Measurements from ENCODE around the gene SND1.
"Not testable (repeated sequence)": the region's sequence is repeated elsewhere in the genome, so short reads cannot be mapped to it uniquely, and the experiment has no call there.

The SND1 gene

DNA sequence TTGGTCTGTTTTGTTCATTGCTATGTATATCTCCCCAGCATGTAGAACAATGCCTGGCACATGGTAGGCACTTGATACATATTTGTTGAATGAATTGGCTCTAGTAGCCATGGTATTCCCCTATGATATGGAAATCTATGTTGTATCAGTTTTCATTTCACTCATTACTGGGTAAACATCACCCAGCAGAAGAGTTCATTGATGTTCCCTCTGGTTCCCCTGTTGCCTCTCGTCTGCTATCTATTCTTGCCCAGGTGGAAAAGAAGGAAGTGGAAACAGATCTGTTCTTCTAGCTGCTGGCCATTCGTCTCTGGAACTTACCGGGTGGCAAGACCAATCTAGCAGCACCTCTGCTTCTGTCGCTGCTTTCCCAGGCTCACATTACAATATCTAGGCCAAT, 307.8 kb downstream of the SND1 start:
- no peak for DNase-seq (ENCODE audit: low read depth in 3 of 3)

DNA sequence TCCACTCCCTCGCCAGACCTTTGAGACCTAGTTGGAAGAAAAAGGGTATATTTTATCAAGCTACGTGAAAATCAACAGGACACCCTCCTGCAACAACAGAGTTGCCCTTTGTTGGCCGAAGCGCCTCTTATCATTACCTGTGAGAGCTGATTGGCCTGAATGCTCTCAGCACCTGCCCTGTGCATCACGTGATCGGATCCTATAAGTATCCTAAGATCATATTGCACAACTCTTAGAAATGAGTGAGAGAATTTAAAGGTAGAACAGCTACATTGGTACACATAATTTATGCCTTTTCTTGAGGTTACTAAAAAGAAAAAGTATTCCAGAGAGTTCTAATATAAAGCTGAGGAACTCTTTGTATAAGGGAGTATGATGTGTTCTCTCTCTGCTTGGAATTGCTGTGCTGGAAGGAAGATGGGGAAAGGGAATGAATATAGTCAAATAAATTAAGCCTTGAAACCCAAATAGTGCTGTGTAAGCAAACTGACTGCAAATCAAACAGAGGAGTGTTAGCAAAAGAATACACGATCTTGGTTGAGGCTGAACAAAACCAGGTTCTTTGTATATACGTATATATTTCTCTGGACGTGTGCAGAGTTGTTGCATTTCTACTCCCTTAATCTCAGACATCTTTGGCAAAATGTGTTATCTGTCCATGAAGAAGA, 309.9 kb downstream of the SND1 start:
- no peak for DNase-seq (ENCODE audit: low read depth in 3 of 3)

DNA sequence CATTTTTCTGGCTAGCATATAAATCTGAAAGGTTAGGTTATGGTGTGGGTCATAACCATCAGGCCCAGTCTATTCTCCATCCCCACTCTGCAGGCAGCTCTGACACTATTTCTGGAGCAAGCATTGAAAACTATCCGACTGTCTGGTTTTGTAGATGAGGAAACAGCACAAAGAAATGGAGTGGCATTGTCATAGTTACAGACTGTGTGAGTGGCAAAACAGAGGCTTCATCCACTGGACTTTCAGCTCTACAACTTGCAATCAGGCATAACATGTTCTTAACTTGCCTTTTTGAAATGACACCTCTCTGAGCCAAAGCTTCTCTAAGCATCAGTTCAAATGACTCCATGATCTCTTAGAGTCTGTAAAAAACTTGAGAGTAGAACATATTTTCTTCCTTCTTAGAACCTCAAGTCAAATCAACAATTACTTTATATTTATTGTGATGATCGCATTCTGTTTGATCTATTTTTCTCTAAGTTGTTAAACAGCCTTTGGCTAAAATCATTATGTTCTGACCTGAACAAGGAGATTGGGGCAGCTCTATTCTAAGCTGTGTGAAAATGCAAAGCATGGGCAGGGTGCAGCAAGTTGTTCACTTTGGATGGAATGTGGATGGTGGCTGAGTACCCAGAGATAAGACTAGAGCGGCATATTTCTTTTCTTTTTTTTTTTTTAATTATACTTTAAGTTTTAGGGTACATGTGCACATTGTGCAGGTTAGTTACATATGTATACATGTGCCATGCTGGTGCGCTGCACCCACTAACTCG, 310.8 kb downstream of the SND1 start:
- DNase-seq (ENCODE audit: low read depth in 3 of 3): no peak

DNA sequence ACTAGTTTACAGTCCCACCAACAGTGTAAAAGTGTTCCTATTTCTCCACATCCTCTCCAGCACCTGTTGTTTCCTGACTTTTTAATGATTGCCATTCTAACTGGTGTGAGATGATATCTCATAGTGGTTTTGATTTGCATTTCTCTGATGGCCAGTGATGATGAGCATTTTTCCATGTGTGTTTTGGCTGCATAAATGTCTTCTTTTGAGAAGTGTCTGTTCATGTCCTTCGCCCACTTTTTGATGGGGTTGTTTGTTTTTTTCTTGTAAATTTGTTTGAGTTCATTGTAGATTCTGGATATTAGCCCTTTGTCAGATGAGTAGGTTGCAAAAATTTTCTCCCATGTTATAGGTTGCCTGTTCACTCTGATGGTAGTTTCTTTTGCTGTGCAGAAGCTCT, 311.9 kb downstream of the SND1 start:
- DNase-seq (ENCODE audit: low read depth in 3 of 3): not testable (repeated sequence)

DNA sequence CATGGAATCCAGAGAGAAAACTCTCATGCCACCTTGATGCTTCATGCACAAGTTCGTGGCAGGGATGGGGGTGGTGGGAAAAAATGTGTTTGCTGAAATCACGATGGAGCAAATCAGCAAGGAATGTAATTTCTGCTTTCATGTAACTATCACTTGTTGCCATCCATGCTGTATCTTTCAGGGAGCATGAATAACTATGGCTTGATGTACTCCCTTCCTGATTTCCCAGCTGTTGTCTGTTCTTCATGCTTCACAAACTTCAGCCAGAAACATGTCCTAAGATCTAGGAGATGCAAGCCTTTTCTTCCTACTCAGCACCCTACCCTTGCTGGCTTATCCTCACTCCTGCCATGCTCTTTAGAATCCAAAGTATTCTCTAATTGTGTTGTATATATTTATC, 315.3 kb downstream of the SND1 start:
- DNase-seq (ENCODE audit: low read depth in 3 of 3): no peak

DNA sequence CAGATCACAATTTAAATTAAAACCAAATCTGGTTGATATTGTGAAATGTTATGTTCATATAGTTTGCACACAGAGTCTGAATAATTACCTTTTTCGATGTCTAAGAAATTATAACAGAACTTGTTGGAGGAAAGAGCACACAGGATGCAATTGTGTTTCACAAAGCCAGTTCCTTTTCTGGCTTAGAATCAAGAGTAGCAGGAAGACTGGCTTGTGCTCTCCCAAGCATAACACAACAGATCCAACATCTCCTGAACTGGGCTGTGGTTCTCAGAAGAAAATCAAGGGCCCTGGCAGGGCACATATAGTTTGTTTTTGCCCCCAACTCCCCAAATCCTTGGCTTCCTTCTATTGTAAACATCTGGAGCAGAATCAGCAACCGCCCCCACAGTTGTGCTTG, 316.6 kb downstream of the SND1 start:
- DNase-seq (ENCODE audit: low read depth in 3 of 3): no peak

DNA sequence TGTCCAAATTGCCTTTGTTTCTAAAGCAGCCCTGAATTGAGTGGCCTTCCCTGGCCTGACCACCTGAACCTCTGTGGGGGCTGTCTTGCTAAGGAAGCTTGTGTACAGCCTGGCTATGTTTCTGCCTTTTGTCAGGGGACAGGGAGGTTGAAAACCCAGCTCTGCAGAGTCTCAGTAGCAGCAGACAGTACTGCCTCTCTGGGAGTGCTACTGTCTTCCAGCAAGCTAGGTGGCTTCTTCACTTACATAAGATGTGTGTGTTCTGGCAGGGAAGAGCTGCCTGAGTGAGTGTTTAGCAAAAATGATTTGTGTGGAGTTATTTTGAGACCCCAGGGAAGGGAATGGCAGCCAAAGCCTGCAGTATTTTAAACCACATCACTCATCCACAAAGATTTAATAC, 321.8 kb downstream of the SND1 start:
- DNase-seq (ENCODE audit: low read depth in 3 of 3): no peak

DNA sequence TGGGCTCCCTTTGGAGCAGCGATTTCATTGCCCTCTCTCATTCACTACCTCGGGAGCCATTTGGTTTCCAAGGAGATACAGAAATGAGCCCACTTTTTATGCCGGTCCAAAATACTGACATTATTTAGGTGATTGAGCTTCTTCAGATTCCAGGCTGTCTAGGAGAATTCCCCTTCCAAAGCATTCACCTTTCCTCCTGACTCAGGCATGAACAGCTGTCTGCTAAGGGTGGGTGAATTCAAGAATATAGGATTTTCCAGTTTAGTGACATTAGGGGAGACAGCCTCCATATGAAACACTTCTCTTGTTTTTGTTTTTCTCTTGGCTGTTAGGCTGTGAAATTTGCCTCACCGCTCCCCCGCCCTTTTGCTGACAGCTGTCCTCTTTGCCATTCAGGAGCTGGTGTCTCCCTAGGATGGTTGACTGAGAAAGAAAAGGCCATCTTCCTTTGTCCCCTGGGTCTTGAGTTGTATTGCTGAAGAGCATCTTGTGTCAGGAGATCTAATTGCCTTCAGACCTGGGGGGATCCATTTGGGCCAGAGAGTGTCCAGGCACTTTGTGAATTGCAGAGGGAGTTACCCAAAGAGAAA, 322.5 kb downstream of the SND1 start:
- DNase-seq (ENCODE audit: low read depth in 3 of 3): no peak

DNA sequence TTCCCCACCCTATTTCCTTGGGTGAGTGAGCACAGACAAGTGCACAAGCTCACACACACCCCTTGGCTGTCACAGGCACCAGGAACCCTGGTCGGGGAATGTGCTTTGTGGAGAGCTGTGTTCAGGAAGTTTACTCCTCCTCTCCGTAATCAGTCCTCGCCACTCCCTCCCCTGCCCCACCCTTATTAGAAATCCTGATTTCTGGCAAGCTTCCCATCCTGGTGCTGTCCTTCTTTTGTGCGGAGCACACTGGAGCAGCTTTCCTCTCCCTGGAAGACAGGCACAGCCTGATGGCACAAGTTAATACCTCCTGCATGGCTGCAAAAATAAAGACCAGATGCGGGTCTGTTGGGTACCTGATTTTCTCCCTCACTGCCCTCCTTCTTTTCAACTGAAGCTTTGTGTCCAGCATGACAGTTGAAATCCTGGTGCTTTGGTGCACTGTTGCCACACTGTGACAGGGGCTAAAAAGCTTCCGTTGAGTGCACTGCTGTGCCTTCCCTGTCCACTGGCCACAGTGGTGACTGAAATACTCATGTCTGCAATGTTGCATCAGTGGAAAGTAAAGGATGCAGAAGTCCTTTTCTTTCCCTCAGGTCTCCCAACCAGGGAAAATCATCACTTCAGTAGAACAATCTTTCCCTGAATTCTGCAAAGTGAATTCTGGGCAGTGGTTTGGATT, 324.2 kb downstream of the SND1 start:
- no peak for DNase-seq (ENCODE audit: low read depth in 3 of 3)

DNA sequence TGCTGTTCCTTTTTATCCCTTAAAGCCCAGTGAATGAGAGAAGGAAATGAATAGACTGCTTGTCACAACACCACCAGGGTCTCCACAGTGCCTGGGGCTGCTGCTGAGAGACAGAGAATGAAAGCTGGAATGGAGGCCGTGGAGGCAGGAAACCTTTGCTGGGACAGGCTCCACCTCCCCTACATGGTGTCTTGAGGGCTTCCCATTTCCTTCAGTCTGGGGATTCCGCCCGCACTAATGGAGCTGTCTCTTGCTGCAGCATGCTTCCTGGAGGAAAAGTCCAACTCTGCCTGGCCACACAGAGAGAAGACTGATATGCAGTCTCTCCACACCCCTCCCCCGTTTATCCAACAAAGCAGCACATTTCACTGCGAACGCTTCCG, 324.7 kb downstream of the SND1 start:
- DNase-seq (ENCODE audit: low read depth in 3 of 3): no peak

DNA sequence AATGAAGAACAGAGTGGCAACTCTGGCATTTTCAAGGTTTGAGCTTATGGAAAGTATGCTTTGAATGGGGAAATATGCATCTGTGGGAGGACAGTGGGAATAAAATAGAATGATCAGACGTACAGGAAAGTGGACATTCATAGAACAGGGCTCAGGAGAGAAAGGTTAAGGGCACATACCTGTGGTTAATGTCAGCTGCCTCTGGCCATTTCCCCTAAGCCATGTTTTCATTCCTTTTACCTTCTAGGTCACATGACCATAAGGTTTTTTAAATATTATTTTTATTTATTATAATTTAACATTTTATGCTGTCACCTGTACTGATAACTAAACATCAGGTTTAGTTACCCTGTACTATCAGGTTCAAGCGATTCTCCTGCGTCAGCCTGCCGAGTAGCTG, 326.4 kb downstream of the SND1 start:
- no peak for DNase-seq (ENCODE audit: low read depth in 3 of 3)

DNA sequence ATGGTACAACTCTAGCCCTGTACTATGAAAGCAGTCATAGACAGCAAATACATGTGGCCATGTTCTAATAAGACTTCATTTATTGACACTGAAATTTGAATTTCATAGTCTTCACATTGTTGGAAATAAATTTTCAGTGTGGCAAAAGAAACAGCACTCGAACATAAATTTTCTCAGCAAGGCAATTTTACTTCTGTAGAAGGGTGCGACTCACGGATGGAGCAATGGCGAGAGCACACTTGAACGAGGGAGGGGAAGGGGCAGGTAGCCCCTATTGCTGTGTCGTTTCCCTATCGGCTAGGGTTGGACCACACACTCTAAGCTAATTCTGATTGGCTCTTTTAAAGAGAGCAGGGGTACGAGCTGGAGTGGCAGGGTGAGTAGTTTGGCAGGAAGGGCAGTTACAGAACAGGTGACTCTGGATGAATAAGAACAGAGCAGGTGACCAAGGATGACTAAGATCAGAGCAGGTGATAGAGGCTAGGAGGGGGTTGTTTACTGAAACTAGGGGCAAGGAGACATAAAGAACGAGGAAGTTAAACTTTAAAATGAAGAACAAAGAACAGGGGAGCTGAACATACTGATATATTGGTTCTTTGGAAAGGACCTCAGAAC, 327.2 kb downstream of the SND1 start:
- no peak for DNase-seq (ENCODE audit: low read depth in 3 of 3)

DNA sequence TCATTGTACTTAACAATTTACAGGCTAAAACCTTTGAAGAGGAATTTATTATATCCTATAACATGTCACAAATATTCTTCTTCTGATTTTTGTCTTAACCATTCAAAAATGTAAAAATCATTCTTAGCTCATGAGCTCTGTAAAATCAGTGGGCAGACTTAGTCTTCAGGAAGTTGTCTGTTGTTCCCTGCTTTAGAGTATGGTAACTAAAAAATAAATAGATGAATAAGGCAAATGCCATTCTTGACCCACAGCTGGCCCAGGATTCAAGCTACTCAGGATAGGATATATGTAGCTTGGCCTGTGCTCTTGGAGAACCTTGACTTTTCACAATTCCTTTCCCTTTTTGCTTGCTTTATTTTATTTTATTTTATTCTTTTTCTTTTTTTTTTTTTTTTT, 327.7 kb downstream of the SND1 start:
- DNase-seq (ENCODE audit: low read depth in 3 of 3): no peak

DNA sequence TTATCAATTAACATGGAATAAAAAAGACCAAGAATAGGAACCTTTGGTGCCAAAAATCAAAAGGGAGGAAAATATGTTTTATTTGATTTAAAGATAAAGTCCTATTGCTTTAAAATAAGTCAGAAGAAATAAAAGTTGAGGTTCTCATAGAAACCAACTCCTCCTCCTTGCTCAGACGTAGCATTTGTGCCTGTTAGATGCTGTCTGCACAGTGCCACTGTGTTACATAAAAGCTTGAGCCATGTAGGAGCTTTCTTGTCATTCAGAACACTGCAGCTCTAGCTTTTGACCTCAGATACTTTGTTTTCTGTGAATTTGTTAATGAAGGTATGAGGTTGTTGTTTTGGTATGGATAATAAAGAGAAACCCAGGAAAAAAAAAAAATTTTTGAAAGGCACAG, 328.9 kb downstream of the SND1 start:
- DNase-seq (ENCODE audit: low read depth in 3 of 3): no peak

DNA sequence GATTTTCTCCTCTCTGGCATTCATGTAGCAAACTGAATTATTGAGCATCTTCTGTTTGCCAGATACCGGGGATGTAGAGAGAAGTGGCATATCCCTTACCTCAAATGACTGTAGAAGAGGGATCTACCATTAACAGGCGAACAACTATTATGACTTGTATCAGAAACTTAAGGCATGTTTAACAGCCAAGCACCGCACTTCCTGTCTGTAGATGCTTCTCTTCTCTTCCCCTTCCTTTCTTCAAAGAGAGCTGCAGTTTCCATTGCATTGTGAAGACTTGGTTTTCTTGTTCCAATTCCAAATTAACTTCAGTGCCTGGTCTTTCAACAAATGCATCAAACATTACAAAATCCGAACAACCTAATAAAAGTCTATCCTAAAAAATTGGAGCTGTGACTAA, 330.0 kb downstream of the SND1 start:
- no peak for DNase-seq (ENCODE audit: low read depth in 3 of 3)

DNA sequence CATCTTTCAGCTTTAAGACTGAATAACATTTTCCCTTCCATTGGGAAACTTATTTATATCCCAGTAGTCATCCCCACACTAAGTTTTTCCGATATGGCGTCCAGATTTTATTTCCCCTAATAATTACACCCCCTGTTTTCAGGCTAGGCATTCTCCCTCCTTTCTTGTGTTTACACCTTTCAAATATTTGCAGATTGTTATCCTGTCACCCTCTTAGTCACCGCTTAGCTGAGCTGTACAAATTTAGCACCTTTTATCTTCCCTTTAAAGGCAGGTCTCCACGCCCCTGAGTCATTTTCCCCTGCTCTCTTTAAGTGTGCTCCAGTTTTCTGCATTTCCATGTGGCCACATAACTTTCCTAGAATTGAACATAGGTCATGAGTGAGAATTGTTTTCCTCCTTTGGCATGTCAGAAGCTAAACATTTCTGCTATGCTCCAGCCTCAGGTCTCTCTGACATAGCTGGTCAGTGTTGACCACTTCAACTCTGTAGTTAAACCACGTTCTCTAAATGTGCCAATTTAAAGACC, 331.9 kb downstream of the SND1 start:
- no peak for DNase-seq (ENCODE audit: low read depth in 3 of 3)

DNA sequence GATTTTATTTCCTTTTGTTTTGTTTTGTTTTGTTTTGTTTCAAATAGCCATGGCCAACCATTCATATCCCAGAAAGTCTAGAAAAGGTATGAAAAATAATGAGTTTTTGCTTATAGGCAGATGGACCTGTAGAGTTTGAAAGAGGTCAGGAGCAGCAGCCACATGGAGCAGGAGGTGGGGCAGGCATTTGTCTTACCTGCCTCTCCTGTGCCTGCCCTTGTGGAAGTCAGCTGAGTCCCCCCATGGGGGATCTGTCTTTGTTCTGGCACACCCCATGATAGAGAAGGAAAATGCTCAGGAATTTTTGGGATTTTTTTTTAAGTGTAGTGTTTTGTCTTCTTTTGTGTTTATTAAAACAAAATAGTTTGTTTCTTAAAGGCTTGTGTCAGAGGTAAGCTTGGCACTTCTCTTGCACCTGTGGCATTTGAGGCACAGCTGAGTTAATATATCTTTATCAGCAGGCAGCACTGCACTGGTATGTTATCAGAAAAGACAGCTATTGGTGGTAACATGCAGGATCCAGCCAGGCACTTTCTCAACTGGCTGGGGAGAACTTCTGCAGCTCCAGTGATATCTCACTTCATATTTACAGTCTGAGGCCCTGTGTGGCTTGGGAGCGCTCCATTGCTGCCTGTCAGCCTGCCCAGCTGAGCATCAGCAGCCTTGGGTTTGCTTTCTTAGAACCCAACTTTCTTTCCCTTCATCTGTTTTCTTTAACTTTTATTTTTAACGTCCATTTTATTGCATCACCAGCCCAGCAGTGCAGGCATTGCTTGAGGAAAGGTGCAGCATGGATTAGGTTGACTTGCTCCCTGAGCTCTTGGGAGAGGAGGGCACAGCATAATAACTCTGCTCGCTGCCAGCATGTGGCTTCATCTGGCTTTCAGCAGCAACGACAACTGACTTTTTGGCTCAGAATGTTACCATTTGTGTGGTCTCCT, 334.9 kb downstream of the SND1 start:
- no peak for DNase-seq (ENCODE audit: low read depth in 3 of 3)

DNA sequence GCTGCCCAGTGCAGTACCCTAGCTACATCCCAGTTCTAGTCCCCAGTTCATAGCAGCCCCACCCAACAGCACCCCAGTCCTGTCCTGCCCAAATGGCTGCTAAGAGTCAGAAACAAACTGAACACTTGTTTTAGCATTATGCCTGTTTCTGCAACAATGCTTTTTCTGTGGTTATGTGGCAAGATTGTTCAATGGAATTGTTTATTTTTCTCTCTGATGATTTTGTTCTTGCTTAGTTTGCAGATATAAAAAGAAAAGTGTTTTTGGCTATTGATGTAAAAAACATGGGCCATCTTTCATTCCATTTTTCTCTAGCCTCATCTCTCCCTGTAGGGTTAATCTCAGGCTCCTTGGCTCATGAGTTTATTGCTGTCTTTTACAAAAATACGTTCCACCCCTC, 336.8 kb downstream of the SND1 start:
- no peak for DNase-seq (ENCODE audit: low read depth in 3 of 3)

DNA sequence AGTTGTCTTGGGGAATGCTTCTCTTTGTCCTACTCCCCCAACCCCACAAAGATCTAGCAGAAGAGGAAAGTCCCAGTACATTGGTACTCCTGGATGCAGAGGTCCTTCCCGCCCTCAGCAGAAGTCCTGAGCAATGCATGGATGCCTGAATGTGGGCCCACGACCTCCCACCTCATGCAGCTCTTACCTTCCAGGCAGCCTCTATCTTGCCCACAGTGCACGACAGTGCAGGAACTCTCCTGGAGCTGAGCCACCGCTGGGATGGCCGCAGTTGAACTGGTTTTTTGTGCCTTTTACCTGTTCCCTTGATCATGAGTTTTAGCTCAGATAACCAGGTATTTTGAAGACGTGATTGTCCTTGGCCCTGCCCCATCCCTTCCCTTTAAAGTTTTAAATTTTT, 341.3 kb downstream of the SND1 start:
- DNase-seq (ENCODE audit: low read depth in 3 of 3): no peak

DNA sequence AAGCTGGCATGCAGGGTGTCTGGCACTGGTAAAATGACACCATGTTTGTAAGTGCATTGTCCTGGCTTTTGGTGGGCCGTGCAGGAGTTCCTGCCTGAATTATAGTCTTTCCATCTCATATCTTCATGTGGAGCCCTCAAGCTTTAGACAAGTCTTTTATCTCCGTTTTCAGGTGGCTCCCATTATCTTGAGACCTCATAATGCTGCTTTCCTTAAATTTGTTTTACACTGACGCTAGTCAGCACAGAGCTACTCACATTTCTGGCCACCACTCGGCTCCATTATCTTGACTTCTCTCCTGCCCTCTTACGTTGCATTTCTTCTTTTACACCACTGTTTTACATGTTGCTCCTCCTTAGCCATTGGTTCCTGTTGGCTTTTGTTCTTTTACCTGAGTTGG, 342.0 kb downstream of the SND1 start:
- no peak for DNase-seq (ENCODE audit: low read depth in 3 of 3)
